NT2/D1 (cell line): ENCODE measurements around the gene OMD.
"Not testable (repeated sequence)": the region's sequence is repeated elsewhere in the genome, so short reads cannot be mapped to it uniquely, and the experiment has no call there.

Experiments
- DNase-seq: peaks from one replicate; pipeline ENCODE4 v3.0.0-alpha.2; 2011; ENCODE audit warnings: low read depth, low spot score
- H3K27me3 ChIP-seq: 2 replicates; pipeline ENCODE4 v1.6.0; 2011; ENCODE audit warnings: mild to moderate bottlenecking; ENCODE audit not compliant: insufficient read length, insufficient read depth
- H3K36me3 ChIP-seq: 2 replicates; pipeline ENCODE4 v1.6.1; 2011; ENCODE audit warnings: mild to moderate bottlenecking, low read length, mixed read lengths; ENCODE audit not compliant: insufficient read depth, insufficient read length
- H3K4me1 ChIP-seq: 2 replicates; pipeline ENCODE4 v1.5.1; 2011; ENCODE audit not compliant: insufficient read depth, insufficient read length
- H3K4me3 ChIP-seq: 2 replicates; pipeline ENCODE4 v1.5.1; 2011; ENCODE audit warnings: low read depth; ENCODE audit not compliant: insufficient read length
- H3K9ac ChIP-seq: 2 replicates; pipeline ENCODE4 v1.6.0; 2011; ENCODE audit warnings: low read depth; ENCODE audit not compliant: insufficient read length
- H3K9me3 ChIP-seq: 2 replicates; pipeline ENCODE4 v1.5.1; 2011; ENCODE audit warnings: mild to moderate bottlenecking, low read length; ENCODE audit not compliant: insufficient read depth
- SUZ12 ChIP-seq: IDR thresholded peaks from 2 replicates; pipeline ENCODE4 v1.6.1; 2011; ENCODE audit not compliant: insufficient read length, insufficient read depth; ENCODE audit errors: extremely low read depth
- YY1 ChIP-seq: IDR thresholded peaks from 2 replicates; pipeline ENCODE4 v1.6.1; 2011; ENCODE audit not compliant: insufficient read length, insufficient read depth
- ZNF274 ChIP-seq: IDR thresholded peaks from 2 replicates; pipeline ENCODE4 v1.6.1; 2011; ENCODE audit warnings: mild to moderate bottlenecking, low read depth, low read length

The OMD gene

GRCh38 chr9:92432350-92432749 lies 8.1 kb upstream of the OMD start:
- Histone ChIP-seq H3K9ac (no peak overlapping the region), H3K9me3 (no peaks in the 10 kb centered on the region), H3K4me3 (no peak overlapping the region), H3K27me3 (no peaks in the 10 kb centered on the region), H3K36me3 (no peaks in the 10 kb centered on the region), H3K4me1 (no peaks in the 10 kb centered on the region)
- DNase-seq = no peak
- TF ChIP-seq YY1 (no peak), SUZ12 (no peak), ZNF274 (no peak)

GRCh38 chr9:92429836-92430235 lies 5.6 kb upstream of the OMD start:
- no peak overlapping the region for H3K4me3 ChIP-seq
- H3K9ac ChIP-seq = no peak overlapping the region
- H3K36me3 ChIP-seq = no peaks in the 10 kb centered on the region
- no peaks in the 10 kb centered on the region for H3K9me3 ChIP-seq
- H3K27me3 ChIP-seq = no peaks in the 10 kb centered on the region
- DNase-seq = no peak
- TF ChIP-seq ZNF274 (no peak), SUZ12 (no peak)
- no peaks in the 10 kb centered on the region for H3K4me1 ChIP-seq

- TF ChIP-seq YY1 = no peak
- TF ChIP-seq SUZ12 = no peak
- TF ChIP-seq ZNF274 = no peak
- Histone ChIP-seq H3K9me3 (no peaks in the 10 kb centered on the region), H3K27me3 (no peaks in the 10 kb centered on the region), H3K4me3 (no peak overlapping the region), H3K36me3 (no peaks in the 10 kb centered on the region), H3K9ac (no peak overlapping the region), H3K4me1 (no peaks in the 10 kb centered on the region)
- DNase-seq = no peak
These were observed 2.4 kb upstream of the OMD start for GRCh38 chr9:92426501-92427145.

GRCh38 chr9:92425474-92425873 lies 1.2 kb upstream of the OMD start:
- Histone ChIP-seq H3K36me3 (no peaks in the 10 kb centered on the region), H3K27me3 (no peaks in the 10 kb centered on the region), H3K9me3 (no peaks in the 10 kb centered on the region), H3K4me1 (no peaks in the 10 kb centered on the region), H3K4me3 (no peak overlapping the region), H3K9ac (no peak overlapping the region)
- no peak for TF ChIP-seq YY1
- TF ChIP-seq ZNF274 = no peak
- no peak for TF ChIP-seq SUZ12
- DNase-seq = no peak

- H3K4me1 ChIP-seq = no peaks in the 10 kb centered on the region
- H3K4me3 ChIP-seq = no peak overlapping the region
- H3K36me3 ChIP-seq = no peaks in the 10 kb centered on the region
- no peaks in the 10 kb centered on the region for H3K27me3 ChIP-seq
- DNase-seq = no peak
- H3K9ac ChIP-seq = no peak overlapping the region
- TF ChIP-seq SUZ12 (no peak), ZNF274 (no peak), YY1 (no peak)
- no peaks in the 10 kb centered on the region for H3K9me3 ChIP-seq
These were observed 659 bp downstream of the OMD start for GRCh38 chr9:92423612-92424011.

- Histone ChIP-seq H3K9ac (no peak overlapping the region), H3K36me3 (no peaks in the 10 kb centered on the region), H3K27me3 (no peaks in the 10 kb centered on the region), H3K9me3 (no peaks in the 10 kb centered on the region), H3K4me3 (no peak overlapping the region), H3K4me1 (no peaks in the 10 kb centered on the region)
- no peak for DNase-seq
- no peak for TF ChIP-seq ZNF274
- no peak for TF ChIP-seq SUZ12
- no peak for TF ChIP-seq YY1
These were observed 1.5 kb downstream of the OMD start for GRCh38 chr9:92422611-92423338.

GRCh38 chr9:92414566-92414965 lies 9.7 kb downstream of the OMD start:
- Histone ChIP-seq H3K36me3 (no peaks in the 10 kb centered on the region), H3K4me3 (no peak overlapping the region), H3K27me3 (no peaks in the 10 kb centered on the region), H3K9me3 (no peaks in the 10 kb centered on the region), H3K4me1 (peaks cover 4% of the 10 kb centered on the region), H3K9ac (no peak overlapping the region)
- no peak for DNase-seq
- TF ChIP-seq SUZ12 (no peak), ZNF274 (no peak), YY1 (no peak)

- DNase-seq = peak; percentile 5
- not testable (repeated sequence) for H3K9me3 ChIP-seq
These were observed 13.1 kb downstream of the OMD start for GRCh38 chr9:92411157-92411556.

More at GRCh38 chr9:92411157-92411556, 13.1 kb downstream of the OMD start:
- not testable (repeated sequence) for H3K9ac ChIP-seq, H3K36me3 ChIP-seq, H3K27me3 ChIP-seq, H3K4me3 ChIP-seq, H3K4me1 ChIP-seq
